PC-3 (cell line): ENCODE measurements around the gene CTBP2.

Source experiments
- EZH2 ChIP-seq: fragments of 300-600 bp; sonication (generic); IDR thresholded peaks from one replicate; pipeline ENCODE4 v1.6.1; 2017; ENCODE audit warnings: antibody characterized with exemption, mild to moderate bottlenecking, low read length; ENCODE audit not compliant: unreplicated experiment
- TF ChIP-seq, protein P1 (sequence below): fragments of 300-600 bp; sonication (generic); conservative IDR thresholded peaks from 2 replicates; pipeline ENCODE4 v1.5.1; 2017; ENCODE audit warnings: antibody characterized with exemption, low read depth, mild to moderate bottlenecking, low read length

DNA sequence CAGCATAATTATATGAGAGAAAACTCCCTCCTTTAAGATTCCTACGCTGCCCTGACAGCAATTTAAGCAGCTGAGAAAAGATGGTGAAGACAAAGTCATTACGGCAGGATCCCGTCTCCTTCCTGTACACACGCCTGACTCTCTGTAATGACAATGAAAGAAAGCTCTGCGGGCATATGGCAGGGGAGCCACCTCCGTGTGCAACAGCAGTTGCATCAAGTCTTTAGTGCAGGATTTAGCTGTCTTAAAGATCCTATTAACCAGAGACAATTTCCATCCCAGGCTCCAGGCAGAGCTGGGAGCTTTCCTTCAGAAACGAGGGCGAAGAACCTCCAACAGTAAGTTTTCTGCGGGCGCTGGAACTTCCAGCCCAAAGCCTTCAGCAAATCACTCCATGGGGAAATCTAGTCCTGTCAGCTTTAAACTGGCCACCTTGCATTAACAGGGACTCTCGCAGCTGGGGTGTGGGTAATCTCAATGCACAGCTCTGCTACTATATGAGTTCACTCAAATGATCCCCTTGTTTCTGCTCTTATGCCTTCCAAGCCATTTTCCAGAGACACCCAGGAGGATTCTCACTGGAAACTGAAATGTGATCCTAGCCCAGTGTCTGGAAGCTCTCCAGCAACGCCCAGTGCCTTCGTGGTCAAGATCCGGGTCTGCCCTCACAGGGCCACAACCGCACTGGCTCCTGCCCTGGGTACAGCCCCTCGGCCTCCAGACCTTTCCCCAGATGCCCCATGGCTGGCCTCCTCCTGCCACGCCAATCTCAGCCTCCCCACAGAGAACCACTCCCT lies 74.9 kb downstream of the CTBP2 start:
- TF ChIP-seq, protein P1, sequence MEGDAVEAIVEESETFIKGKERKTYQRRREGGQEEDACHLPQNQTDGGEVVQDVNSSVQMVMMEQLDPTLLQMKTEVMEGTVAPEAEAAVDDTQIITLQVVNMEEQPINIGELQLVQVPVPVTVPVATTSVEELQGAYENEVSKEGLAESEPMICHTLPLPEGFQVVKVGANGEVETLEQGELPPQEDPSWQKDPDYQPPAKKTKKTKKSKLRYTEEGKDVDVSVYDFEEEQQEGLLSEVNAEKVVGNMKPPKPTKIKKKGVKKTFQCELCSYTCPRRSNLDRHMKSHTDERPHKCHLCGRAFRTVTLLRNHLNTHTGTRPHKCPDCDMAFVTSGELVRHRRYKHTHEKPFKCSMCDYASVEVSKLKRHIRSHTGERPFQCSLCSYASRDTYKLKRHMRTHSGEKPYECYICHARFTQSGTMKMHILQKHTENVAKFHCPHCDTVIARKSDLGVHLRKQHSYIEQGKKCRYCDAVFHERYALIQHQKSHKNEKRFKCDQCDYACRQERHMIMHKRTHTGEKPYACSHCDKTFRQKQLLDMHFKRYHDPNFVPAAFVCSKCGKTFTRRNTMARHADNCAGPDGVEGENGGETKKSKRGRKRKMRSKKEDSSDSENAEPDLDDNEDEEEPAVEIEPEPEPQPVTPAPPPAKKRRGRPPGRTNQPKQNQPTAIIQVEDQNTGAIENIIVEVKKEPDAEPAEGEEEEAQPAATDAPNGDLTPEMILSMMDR = no peak
- TF ChIP-seq EZH2 = no peak
